Stimulated activated naive CD8-positive, alpha-beta T cell treated with anti-CD3 and anti-CD28 coated beads, Interleukin-15, Interleukin-2, amounts not matched to agents 100 ng/mL and 50 ng/mL, for 24 hours (primary cell): ENCODE measurements around the gene LSMEM2.
"Not testable (repeated sequence)": the region's sequence is repeated elsewhere in the genome, so short reads cannot be mapped to it uniquely, and the experiment has no call there.

ENCODE experiments used
- H3K27ac Mint-ChIP-seq: one replicate; pipeline ENCODE4 v1.8.0; 2021; ENCODE audit warnings: mild to moderate bottlenecking, mixed read lengths
- H3K27me3 Mint-ChIP-seq: one replicate; pipeline ENCODE4 v1.8.0; 2021; ENCODE audit warnings: mixed read lengths
- H3K36me3 Mint-ChIP-seq: one replicate; pipeline ENCODE4 v1.8.0; 2021; ENCODE audit warnings: low read depth, mixed read lengths
- H3K4me1 Mint-ChIP-seq: one replicate; pipeline ENCODE4 v1.8.0; 2021; ENCODE audit warnings: low read depth, mixed read lengths
- H3K4me3 Mint-ChIP-seq: one replicate; pipeline ENCODE4 v1.8.0; 2021; ENCODE audit warnings: mild to moderate bottlenecking, mixed read lengths
- H3K9me3 Mint-ChIP-seq: one replicate; pipeline ENCODE4 v1.8.0; 2021; ENCODE audit warnings: mixed read lengths

Gene LSMEM2

DNA sequence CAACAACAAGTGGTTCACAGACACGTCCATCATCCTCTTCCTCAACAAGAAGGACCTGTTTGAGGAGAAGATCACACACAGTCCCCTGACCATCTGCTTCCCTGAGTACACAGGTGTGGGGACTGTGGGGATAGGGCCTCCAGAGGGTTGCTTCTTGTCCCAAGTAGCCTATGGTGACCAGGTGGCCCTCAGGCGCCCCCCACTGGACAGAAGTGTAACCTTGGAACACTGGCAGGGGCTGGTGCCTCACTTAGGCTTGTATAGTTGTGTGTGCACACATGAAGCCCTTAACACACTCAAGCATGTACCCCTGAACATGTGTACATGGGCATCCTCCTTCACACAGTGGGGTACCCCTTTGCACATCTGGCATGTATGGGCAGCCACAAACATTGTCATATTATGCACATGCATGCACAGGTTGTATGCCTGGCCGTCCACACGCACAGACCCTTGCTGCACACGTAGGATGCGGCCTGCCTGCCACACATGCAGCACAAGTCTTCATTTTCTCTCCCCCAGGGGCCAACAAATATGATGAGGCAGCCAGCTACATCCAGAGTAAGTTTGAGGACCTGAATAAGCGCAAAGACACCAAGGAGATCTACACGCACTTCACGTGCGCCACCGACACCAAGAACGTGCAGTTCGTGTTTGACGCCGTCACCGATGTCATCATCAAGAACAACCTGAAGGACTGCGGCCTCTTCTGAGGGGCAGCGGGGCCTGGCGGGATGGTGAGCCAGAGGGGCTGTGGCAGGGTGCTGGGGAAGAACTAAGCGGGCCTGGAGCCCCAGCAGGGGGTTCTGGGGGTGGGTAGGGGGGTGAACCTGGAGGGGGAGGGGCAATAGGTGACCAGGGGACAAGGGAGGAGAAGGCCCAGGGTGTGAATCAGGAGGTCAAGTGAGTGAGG lies 21.7 kb upstream of the LSMEM2 start:
- Mint-ChIP-seq H3K4me1 (peaks cover 4% of the 10 kb centered on the region), H3K4me3 (no peak overlapping the region), H3K27ac (no peak overlapping the region), H3K9me3 (no peaks in the 10 kb centered on the region), H3K27me3 (no peaks in the 10 kb centered on the region), H3K36me3 (peaks cover 14% of the 10 kb centered on the region)

DNA sequence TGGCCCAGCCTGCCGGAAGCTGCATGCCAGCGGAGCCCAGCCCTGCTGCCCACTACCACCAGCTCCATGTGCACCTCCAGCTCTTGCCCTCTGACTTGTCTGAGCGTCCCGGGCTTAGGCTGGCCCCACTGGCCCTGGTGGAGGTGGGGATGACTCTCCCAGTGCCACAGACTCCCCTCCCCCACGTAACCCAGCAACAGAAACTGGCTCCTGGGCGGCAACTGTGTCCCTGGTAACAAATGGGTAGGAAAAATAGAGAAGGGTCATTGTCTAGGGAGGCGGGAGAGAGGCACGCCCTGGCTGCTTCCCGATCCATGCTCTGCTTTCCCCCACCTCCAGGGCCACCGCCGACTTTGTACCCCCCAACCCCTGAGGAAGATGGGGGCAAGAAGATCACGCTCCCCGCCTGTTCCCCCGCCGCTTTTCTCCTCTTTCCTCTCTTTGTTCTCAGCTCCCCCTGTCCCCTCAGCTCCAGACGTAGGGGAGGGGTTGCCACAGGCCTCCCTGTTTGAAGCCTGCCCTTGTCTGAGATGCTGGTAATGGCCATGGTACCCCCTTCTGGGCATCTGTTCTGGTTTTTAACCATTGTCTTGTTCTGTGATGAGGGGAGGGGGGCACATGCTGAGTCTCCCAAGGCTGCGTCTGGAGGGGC lies 20.7 kb upstream of the LSMEM2 start:
- H3K27ac Mint-ChIP-seq: no peak overlapping the region
- H3K4me3 Mint-ChIP-seq: no peak overlapping the region
- peaks cover 4% of the 10 kb centered on the region for H3K4me1 Mint-ChIP-seq
- H3K9me3 Mint-ChIP-seq: no peaks in the 10 kb centered on the region
- no peaks in the 10 kb centered on the region for H3K27me3 Mint-ChIP-seq
- peaks cover 14% of the 10 kb centered on the region for H3K36me3 Mint-ChIP-seq

DNA sequence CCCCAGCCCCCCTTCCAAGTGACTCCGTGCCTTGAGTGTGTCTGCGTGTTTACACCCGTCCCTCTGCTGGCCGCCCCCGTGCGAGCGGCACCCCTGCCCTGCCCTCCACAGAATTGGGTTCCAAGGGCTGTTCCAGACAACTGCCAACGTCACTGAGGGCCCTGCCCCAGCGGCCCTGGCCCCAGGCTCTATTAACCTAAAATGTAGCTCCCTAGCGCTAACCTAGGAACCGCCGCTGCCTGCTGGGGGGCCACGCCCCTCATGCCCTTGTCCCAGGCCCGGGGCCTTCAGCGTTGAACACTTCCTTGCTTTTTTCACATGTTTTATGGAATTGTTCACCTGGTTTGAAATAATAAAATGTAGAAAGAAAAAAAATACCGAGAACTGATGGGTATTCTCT lies 19.9 kb upstream of the LSMEM2 start:
- no peaks in the 10 kb centered on the region for H3K27me3 Mint-ChIP-seq
- H3K27ac Mint-ChIP-seq: no peak overlapping the region
- peaks cover 14% of the 10 kb centered on the region for H3K36me3 Mint-ChIP-seq
- no peak overlapping the region for H3K4me3 Mint-ChIP-seq
- H3K9me3 Mint-ChIP-seq: no peaks in the 10 kb centered on the region
- H3K4me1 Mint-ChIP-seq: peaks cover 4% of the 10 kb centered on the region

DNA sequence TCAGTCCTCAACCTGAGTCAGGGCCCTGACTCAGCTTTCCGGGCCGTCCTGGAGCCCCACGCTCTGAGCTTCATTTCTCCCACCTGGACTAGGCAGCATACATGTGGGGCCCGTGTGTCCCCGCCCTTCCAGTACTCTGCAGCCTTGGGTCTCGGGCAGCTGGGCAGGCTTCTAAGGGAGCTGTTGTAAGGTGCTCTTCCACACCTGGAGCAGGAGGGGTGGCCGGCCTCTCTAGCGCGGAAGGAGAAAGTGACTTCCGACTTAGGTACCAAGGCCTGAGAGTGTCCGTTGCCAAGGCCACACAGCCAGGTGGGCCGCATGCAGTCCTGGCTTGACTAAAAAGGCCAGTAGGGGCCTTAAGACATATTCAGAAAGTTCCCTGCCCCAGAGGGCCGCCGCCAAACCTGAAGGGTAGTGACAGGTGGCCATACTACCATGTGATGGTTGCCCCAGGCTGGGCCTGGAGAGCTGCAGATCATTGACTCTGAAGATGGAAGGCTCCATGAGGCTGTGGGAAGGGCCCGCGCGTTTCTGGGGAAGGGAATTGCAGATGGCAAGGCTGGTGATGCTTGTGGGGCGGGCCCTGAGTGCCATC lies 19.4 kb upstream of the LSMEM2 start:
- H3K27ac Mint-ChIP-seq: no peak overlapping the region
- peaks cover 4% of the 10 kb centered on the region for H3K4me1 Mint-ChIP-seq
- no peaks in the 10 kb centered on the region for H3K9me3 Mint-ChIP-seq
- peaks cover 14% of the 10 kb centered on the region for H3K36me3 Mint-ChIP-seq
- peak overlapping the region; percentile 50 for H3K4me3 Mint-ChIP-seq
- H3K27me3 Mint-ChIP-seq: no peaks in the 10 kb centered on the region

DNA sequence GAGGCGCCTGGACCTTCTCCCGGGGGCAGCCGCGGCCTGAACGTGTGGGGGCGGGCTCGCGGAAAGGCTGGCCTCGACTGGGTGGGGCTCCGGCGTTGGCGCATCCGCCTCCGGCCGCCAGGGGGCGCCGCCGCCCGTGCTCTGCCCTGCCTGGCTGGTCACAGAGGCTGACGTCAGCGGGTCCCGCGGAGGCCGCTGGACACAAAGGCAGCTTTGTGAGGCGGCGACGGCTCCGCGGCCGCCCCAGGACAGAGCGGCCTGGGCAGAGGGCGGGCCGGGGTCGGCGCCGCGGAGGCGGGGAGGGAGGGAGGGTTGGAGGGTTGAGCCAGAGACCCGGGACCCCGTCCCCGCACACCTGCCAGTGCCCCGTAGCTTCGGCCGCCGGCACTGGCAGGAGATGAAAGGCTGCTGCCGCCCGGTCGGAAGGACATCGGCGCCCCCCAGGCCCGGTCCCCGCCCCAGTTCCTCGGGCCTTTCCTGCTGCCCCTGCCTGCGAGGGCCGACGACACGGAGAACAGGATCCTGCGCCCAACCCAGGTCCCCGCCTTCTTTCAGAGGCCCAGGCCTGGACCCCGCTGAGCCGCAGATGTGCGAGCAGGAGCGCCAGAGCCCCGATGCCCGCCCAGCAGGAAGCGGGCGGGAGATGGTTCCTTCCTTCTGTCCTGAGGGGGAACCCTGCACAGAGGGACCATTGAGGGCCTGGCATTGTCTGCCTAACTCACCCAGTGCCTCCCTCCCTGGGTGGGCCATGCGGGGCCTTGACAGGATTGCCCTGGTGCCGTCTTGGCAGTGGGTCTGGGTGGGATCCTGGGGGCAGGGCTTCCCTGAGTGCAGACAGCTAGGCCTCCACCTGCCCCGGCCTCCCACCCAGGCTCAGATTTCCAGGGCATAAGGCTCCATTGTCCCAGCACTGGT lies 18.6 kb upstream of the LSMEM2 start:
- Mint-ChIP-seq H3K36me3 (peaks cover 14% of the 10 kb centered on the region), H3K4me1 (peaks cover 4% of the 10 kb centered on the region), H3K27me3 (no peaks in the 10 kb centered on the region), H3K9me3 (no peaks in the 10 kb centered on the region), H3K27ac (no peak overlapping the region), H3K4me3 (peak overlapping the region; percentile 56)

DNA sequence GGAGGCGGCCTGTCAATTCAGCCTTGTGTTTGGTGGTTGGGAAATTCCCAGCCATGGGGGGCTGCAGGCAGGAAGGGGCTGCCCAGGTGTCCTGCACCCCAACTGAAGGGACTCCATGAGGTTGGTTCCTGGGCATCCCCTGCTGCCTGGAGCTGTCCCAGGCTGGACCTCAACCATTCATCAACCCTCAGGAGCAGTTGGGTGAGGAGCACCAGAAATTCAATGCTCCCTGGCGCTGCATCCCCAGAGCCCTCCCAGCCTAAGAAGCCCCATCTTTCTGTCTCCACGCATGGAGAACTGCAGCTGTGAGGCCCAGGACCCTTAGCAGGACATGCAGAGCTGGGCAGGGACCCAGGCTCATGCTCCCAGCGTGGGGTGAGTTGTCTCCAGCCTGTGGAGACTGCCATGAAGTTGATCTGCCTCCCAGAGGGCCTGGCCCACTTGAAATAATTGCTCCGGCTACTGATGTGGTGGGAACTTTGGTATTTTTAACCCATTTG lies 17.9 kb upstream of the LSMEM2 start:
- no peaks in the 10 kb centered on the region for H3K9me3 Mint-ChIP-seq
- peak overlapping the region; percentile 56 for H3K4me3 Mint-ChIP-seq
- H3K36me3 Mint-ChIP-seq: peaks cover 14% of the 10 kb centered on the region
- H3K27ac Mint-ChIP-seq: no peak overlapping the region
- H3K27me3 Mint-ChIP-seq: peaks cover 5% of the 10 kb centered on the region
- H3K4me1 Mint-ChIP-seq: peaks cover 4% of the 10 kb centered on the region

DNA sequence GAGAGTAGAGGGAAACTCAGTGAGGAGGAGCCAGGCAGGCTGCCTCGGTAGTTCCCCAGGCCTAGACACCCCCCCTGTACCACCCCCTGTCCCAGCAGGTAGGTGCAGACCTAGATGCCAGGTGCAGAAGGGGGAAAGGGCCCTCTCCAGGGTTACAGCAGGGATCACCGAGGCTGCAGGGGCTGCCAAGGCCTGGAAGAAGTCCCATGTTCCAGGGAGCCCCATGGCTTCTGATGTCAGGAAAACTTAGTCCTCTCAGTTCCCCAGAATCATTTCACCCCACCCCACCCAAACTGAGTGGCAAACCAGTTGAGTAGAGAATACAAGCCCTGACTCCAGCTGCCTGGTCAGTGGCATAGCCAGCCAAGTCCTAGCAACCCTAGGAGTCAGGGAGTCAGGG lies 17.4 kb upstream of the LSMEM2 start:
- Mint-ChIP-seq H3K27ac (no peak overlapping the region), H3K4me1 (peaks cover 4% of the 10 kb centered on the region)

DNA sequence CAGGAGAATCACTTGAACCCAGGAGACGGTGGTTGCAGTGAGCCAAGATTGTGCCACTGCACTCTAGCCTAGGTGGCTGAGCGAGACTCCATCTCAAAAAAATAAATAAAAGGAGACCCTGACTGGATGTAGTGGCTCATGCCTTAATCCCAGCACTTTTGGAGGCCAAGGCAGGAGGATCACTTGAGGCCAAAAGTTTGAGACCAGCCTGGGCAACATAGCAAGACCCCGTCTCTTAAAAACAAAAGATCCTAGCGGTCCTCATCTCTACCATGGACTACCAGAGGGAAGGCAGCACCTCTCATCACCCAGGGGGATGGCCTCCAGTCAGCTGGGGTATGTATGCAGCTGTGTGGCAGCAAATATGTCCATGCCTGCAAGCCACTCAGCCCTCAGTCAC lies 16.7 kb upstream of the LSMEM2 start:
- H3K36me3 Mint-ChIP-seq, H3K4me3 Mint-ChIP-seq, H3K4me1 Mint-ChIP-seq, H3K27ac Mint-ChIP-seq, H3K27me3 Mint-ChIP-seq, H3K9me3 Mint-ChIP-seq: not testable (repeated sequence)

More for the DNA sequence above, 17.4 kb upstream of the LSMEM2 start:
- Mint-ChIP-seq H3K27me3 (peaks cover 5% of the 10 kb centered on the region), H3K9me3 (no peaks in the 10 kb centered on the region), H3K4me3 (no peak overlapping the region), H3K36me3 (peaks cover 11% of the 10 kb centered on the region)

DNA sequence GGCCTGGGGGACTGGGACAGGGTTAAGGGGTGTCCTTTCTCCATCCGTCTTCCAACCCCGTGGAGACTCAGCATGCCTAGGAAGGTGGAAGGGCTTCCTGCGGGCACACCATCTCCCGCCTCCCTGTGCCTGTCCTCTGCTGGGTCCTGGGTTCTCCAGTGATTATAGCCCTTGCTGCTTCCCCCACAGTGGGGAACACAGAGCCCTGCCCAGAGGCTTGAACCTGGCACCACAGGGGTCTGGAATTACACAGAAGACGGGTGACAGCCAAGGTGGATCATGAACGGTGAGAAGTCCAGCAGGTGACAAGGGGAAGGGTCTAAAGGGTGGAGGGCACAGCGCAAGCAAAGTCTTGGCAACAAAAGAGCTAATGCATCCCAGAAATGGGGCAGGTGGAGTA lies 16.1 kb upstream of the LSMEM2 start:
- Mint-ChIP-seq H3K4me3 (no peak overlapping the region), H3K27ac (no peak overlapping the region), H3K27me3 (peaks cover 5% of the 10 kb centered on the region), H3K4me1 (peaks cover 4% of the 10 kb centered on the region), H3K36me3 (no peaks in the 10 kb centered on the region), H3K9me3 (no peaks in the 10 kb centered on the region)

DNA sequence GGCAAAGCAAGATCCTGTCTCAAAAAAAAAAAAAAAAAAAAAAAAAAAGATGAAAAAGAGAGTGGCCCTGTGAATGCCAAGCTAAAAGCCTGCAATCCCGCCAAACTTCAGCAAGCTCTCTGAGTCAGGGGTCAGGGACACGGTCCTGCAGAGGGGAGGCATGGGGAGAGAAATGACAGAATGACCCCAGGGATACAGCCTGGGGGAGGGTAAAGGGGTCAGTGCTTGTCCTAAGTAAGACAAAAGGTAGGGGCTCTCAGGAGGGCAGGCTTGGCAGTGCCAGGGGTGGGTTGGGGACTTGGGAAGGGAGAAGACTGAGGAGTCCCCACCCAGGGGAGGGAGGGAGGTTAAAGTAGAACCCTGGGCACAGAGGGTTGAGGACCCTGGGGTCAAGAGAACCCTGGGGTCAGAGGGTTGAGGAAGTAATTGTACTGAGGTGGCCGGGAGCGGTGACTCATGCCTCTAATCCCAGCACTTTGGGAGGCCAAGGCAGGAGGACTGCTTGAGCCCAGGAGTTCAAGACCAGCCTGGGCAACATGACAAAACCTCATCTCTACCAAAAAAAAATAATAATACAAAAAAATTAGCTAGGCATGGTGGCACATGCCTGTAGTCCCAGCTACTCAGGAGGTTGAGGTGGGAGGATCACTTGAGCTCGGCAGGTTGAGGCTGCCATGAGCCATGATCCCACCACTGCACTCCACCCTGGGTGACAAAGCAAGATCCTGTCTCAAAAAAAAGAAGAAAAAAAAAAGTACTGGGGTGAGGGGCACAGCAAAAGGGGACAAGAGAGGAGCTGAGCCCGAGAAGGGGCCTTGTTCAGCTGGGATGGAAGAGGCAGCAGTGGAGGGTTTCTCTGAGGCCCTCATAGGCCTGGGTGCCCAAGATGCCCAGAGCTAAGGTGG lies 15.2 kb upstream of the LSMEM2 start:
- Mint-ChIP-seq H3K4me3 (no peak overlapping the region), H3K36me3 (no peaks in the 10 kb centered on the region), H3K9me3 (no peaks in the 10 kb centered on the region), H3K27me3 (peaks cover 15% of the 10 kb centered on the region), H3K27ac (no peak overlapping the region), H3K4me1 (peaks cover 4% of the 10 kb centered on the region)

DNA sequence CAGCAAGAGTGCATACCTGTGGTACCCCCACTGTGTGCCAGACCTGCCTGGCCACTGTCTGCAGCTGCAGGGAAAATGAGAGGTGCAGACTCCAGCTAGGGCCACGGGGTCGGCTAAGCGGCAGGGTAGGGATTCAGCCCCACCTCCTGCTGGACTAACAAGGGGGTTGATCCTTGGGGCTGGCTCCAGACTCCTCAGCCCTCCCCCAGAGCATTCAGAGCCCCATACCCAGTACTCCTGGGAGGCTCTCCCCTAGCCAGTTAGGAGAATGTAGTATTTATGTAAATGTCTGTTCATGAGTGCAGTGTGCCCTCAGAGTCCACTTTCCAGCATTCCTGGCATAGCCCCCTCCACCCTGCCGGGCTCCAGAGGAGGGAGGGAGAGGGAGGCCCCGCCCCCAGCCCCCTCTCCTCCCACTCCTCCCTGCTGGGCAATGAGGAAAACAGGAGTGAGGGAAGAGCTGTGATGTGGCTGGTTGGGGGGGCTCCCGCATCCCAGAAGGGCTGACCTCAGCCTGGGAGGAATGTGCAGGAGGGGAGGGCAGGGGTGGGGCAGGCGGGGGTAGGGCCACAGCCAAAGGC lies 14.4 kb upstream of the LSMEM2 start:
- Mint-ChIP-seq H3K4me1 (peaks cover 4% of the 10 kb centered on the region), H3K27ac (no peak overlapping the region), H3K27me3 (peaks cover 16% of the 10 kb centered on the region), H3K36me3 (no peaks in the 10 kb centered on the region), H3K4me3 (no peak overlapping the region), H3K9me3 (no peaks in the 10 kb centered on the region)

DNA sequence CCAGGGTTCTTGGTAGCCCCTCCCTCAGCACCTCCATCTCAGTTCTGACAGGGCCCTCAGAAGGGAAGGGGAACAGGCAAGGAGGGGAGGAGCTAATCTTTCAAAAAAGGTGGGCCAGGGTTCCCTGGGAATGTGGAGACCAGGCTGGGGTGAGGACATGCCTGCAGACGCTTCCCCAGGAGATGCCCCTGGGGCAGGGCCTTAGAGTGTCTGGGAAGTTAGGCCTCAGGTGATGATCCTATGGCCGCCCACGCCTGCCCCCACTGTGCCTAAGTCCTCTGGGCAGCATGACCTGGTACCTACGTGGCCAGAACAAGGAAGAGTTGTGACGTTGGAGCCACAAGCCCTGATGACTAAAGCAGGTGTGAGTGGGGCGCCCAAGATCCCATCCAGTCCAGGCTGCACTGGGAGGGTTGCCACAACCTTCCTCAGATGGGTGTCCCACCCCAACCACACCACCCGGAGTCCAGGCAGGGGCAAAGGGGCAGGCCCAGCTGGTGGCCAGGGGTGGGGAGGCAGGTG lies 13.9 kb upstream of the LSMEM2 start:
- Mint-ChIP-seq H3K9me3 (no peaks in the 10 kb centered on the region), H3K27me3 (peaks cover 16% of the 10 kb centered on the region), H3K4me3 (no peak overlapping the region), H3K4me1 (no peaks in the 10 kb centered on the region), H3K27ac (no peak overlapping the region), H3K36me3 (no peaks in the 10 kb centered on the region)

DNA sequence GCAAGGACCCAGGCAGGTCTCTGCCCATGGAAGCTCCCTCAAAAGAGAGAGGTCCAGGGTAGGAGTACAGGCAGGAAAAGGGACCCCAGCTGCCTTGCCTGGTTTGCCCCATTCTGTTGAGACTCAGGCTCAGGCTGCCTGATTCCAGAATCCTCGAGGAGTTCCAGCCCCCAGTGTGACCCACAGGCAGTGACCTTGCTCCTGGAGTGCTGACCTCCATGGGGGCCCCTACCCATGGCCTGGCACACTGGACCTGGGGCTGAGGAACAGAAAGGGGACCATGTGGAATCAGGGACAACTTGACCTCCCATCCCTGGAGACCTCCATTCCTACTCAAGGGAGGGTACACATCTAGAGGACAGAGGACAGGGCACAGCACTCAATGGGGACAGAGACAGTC lies 13.3 kb upstream of the LSMEM2 start:
- Mint-ChIP-seq H3K9me3 (no peaks in the 10 kb centered on the region), H3K36me3 (no peaks in the 10 kb centered on the region), H3K27ac (no peak overlapping the region), H3K27me3 (peaks cover 16% of the 10 kb centered on the region), H3K4me3 (no peak overlapping the region), H3K4me1 (no peaks in the 10 kb centered on the region)
